ENCODE data around the gene TUBA4B.

GRCh38 chr2:219282943-219283581 is 30.0 kb downstream of the TUBA4B start:
- TF ChIP-seq ZFP30 (CRISPR knock-in tag; IDR thresholded peaks at IDR 0.05) = no peak
- no peak for TF ChIP-seq OSR1 (CRISPR knock-in tag; IDR thresholded peaks at IDR 0.05)
- TF ChIP-seq CREB5 (CRISPR knock-in tag; IDR thresholded peaks at IDR 0.05; ENCODE audit: low read depth) = no peak
